H1 (cell line): Measurements from ENCODE around the gene ASB11. TPM values are rescaled to one million over a fixed set of nuclear protein-coding genes. Genes with fewer than 3 reads are reported as not detected.

Experiments
- CTCF ChIA-PET: fragments of 300-600 bp; sonication (Branson Sonifier 250); formaldehyde crosslinking; loops from one replicate; lab custom pipeline; 2021; ENCODE audit not compliant: partially characterized antibody; lab: Charles Lee
- POLR2A ChIA-PET: fragments of 300-600 bp; sonication (Branson Sonifier 250); formaldehyde crosslinking; loops from one replicate; lab custom pipeline; 2021; ENCODE audit warnings: inconsistent platforms; ENCODE audit not compliant: partially characterized antibody; lab: Charles Lee
- DNase-seq, 2 experiments: peaks; one replicate each; pipeline versions ENCODE4 v3.0.0 to v3.0.0-alpha.2; 2010 to 2022; ENCODE audit warnings: low spot score in 2 of 2, low read depth in 1 of 2, mixed read lengths in 1 of 2
- FAIRE-seq: peaks from 2 replicates; lab custom pipeline; 2011; peaks lifted over from hg19 to GRCh38; lab: Jason Lieb, UNC
- H2AFZ ChIP-seq: 2 replicates; pipeline ENCODE4 v1.8.1; 2012; ENCODE audit warnings: low read length, inconsistent platforms
- H2AK5ac ChIP-seq: 2 replicates; pipeline ENCODE4 v1.6.1; 2013; ENCODE audit warnings: low read depth, low read length
- H2BK120ac ChIP-seq: replicated peaks from 2 replicates; pipeline ENCODE3; 2013; ENCODE audit warnings: low read depth, low read length, inconsistent platforms
- H2BK12ac ChIP-seq: 2 replicates; pipeline ENCODE4 v1.6.1; 2013; ENCODE audit warnings: low read depth, low read length
- H2BK15ac ChIP-seq: 2 replicates; pipeline ENCODE4 v1.6.1; 2013; ENCODE audit warnings: low read length
- H2BK20ac ChIP-seq: 2 replicates; pipeline ENCODE4 v1.6.1; 2013; ENCODE audit warnings: low read length
- H2BK5ac ChIP-seq: 2 replicates; pipeline ENCODE4 v1.6.1; 2013; ENCODE audit warnings: low read depth, low read length
- H3K14ac ChIP-seq: 2 replicates; pipeline ENCODE4 v1.6.1; 2013; ENCODE audit warnings: inconsistent platforms; ENCODE audit not compliant: insufficient read length
- H3K18ac ChIP-seq: 2 replicates; pipeline ENCODE4 v1.6.1; 2013; ENCODE audit warnings: low read length; ENCODE audit errors: extremely low read depth
- H3K23ac ChIP-seq: 2 replicates; pipeline ENCODE4 v1.6.1; 2013; ENCODE audit warnings: inconsistent platforms; ENCODE audit not compliant: insufficient read length
- H3K23me2 ChIP-seq: 2 replicates; pipeline ENCODE4 v1.6.1; 2013; ENCODE audit warnings: low read depth, low read length
- H3K27ac ChIP-seq: 2 replicates; pipeline ENCODE4 v1.6.1; 2011; ENCODE audit warnings: low read depth, low read length, inconsistent platforms
- H3K27me3 ChIP-seq, 4 experiments: replicated peaks in 1 of 4; 1 replicate in 1 of 4; 2 replicates in 3 of 4; pipeline versions ENCODE4 v1.6.1 to v1.8.1; 2011 to 2013; ENCODE audit warnings: low read length in 3 of 4, mild to moderate bottlenecking in 3 of 4, inconsistent platforms in 2 of 4, mixed read lengths in 2 of 4, moderate library complexity in 1 of 4; ENCODE audit not compliant: control insufficient read depth in 3 of 4, insufficient read depth in 3 of 4; ENCODE audit errors: extremely low read depth in 1 of 4
- H3K36me3 ChIP-seq, 4 experiments: 2 replicates each; pipeline versions ENCODE4 v1.6.1 to v1.8.1; 2011 to 2013; ENCODE audit warnings: mild to moderate bottlenecking in 4 of 4, low read length in 3 of 4, moderate library complexity in 2 of 4, control low read depth in 1 of 4, inconsistent platforms in 1 of 4; ENCODE audit not compliant: insufficient read depth in 4 of 4, control insufficient read depth in 2 of 4
- H3K4ac ChIP-seq: replicated peaks from 2 replicates; pipeline ENCODE3; 2013; ENCODE audit warnings: low read length, low read depth, mixed read lengths, inconsistent platforms; ENCODE audit not compliant: insufficient read length
- H3K4me1 ChIP-seq, 4 experiments: replicated peaks in 1 of 4; 1 replicate in 1 of 4; 2 replicates in 3 of 4; pipeline versions ENCODE4 v1.6.1 to v1.8.1; 2011 to 2013; ENCODE audit warnings: low read length in 3 of 4, inconsistent platforms in 2 of 4, mixed read lengths in 1 of 4; ENCODE audit not compliant: insufficient read depth in 4 of 4, control insufficient read depth in 3 of 4
- H3K4me2 ChIP-seq, 2 experiments: 2 replicates each; pipeline versions ENCODE4 v1.6.1 to v1.8.1; 2011 to 2013; ENCODE audit warnings: low read depth in 2 of 2, low read length in 2 of 2, control low read depth in 1 of 2, inconsistent platforms in 1 of 2, mild to moderate bottlenecking in 1 of 2; ENCODE audit not compliant: insufficient read depth in 1 of 2
- H3K4me3 ChIP-seq, 4 experiments: fragments of 200-600, 300-600 bp in 1 of 4; sonication (generic), shearing (Covaris generic), sonication (Bioruptor Twin) in 1 of 4; 2 replicates each; pipeline versions ENCODE4 v1.5.1 to v1.8.1; 2011 to 2016; ENCODE audit warnings: low read length in 4 of 4, low read depth in 3 of 4, control low read depth in 2 of 4, inconsistent platforms in 2 of 4, mild to moderate bottlenecking in 2 of 4, mixed read lengths in 1 of 4, moderate library complexity in 1 of 4; ENCODE audit not compliant: insufficient read depth in 2 of 4; ENCODE audit errors: extremely low read depth in 1 of 4
- H3K56ac ChIP-seq: replicated peaks from 2 replicates; pipeline ENCODE3; 2013; ENCODE audit warnings: low read depth, mild to moderate bottlenecking, mixed read lengths, low read length, inconsistent platforms; ENCODE audit not compliant: insufficient read length
- H3K79me1 ChIP-seq: 2 replicates; pipeline ENCODE4 v1.6.1; 2013; ENCODE audit warnings: low read depth, low read length, control low read depth
- H3K79me2 ChIP-seq, 2 experiments: 2 replicates each; pipeline versions ENCODE4 v1.6.1 to v1.8.1; 2012 to 2013; ENCODE audit warnings: low read length in 2 of 2, mild to moderate bottlenecking in 2 of 2, inconsistent platforms in 1 of 2; ENCODE audit not compliant: insufficient read depth in 2 of 2, control insufficient read depth in 1 of 2
- H3K9ac ChIP-seq, 4 experiments: replicated peaks in 1 of 4; 1 replicate in 1 of 4; 2 replicates in 3 of 4; pipeline versions ENCODE4 v1.6.1 to v1.8.1; 2011 to 2013; ENCODE audit warnings: low read depth in 3 of 4, low read length in 3 of 4, control low read depth in 2 of 4, mild to moderate bottlenecking in 2 of 4, moderate library complexity in 2 of 4, inconsistent platforms in 1 of 4; ENCODE audit errors: extremely low read depth in 1 of 4
- H3K9me3 ChIP-seq, 2 experiments: 2 replicates each; pipeline versions ENCODE4 v1.6.1 to v1.8.1; 2012 to 2013; ENCODE audit warnings: mild to moderate bottlenecking in 2 of 2, moderate library complexity in 2 of 2, control low read depth in 1 of 2, inconsistent platforms in 1 of 2, low read depth in 1 of 2, low read length in 1 of 2, mixed read lengths in 1 of 2; ENCODE audit not compliant: insufficient read depth in 2 of 2
- H4K20me1 ChIP-seq, 2 experiments: replicated peaks in 1 of 2; 2 replicates each; pipeline versions ENCODE3 to v1.8.1; 2011 to 2013; ENCODE audit warnings: inconsistent platforms in 2 of 2, low read length in 2 of 2, mild to moderate bottlenecking in 1 of 2; ENCODE audit not compliant: insufficient read depth in 2 of 2, control insufficient read depth in 1 of 2
- H4K5ac ChIP-seq: 2 replicates; pipeline ENCODE4 v1.6.1; 2013; ENCODE audit warnings: low read length, low read depth, mixed read lengths, inconsistent platforms; ENCODE audit not compliant: insufficient read length
- H4K8ac ChIP-seq: 2 replicates; pipeline ENCODE4 v1.8.0; 2013; ENCODE audit warnings: mild to moderate bottlenecking, moderate library complexity, low read length, inconsistent platforms; ENCODE audit not compliant: insufficient read depth; ENCODE audit errors: extremely low read depth
- H4K91ac ChIP-seq: replicated peaks from 2 replicates; pipeline ENCODE3; 2013; ENCODE audit warnings: low read length, mixed read lengths, inconsistent platforms; ENCODE audit not compliant: insufficient read length
- CHD1 ChIP-seq: IDR thresholded peaks from 2 replicates; pipeline ENCODE4 v1.6.1; 2012; ENCODE audit warnings: low read depth, low read length, improper control_type of control experiment
- EGR1 ChIP-seq: IDR thresholded peaks from 2 replicates; pipeline ENCODE4 v1.6.1; 2011; ENCODE audit warnings: low read depth, low read length, borderline replicate concordance
- EZH2 ChIP-seq: fragments of 200-600 bp; sonication (generic); IDR thresholded peaks from 2 replicates; pipeline ENCODE4 v1.7.1; 2012; ENCODE audit warnings: low read depth, mild to moderate bottlenecking, moderate library complexity, low read length, inconsistent platforms; ENCODE audit not compliant: severe bottlenecking
- GABPA ChIP-seq: IDR thresholded peaks from 2 replicates; pipeline ENCODE4 v1.6.1; 2011; ENCODE audit warnings: mild to moderate bottlenecking, low read length, moderate library complexity, borderline replicate concordance; ENCODE audit not compliant: insufficient read depth
- KDM5A ChIP-seq: fragments of 200-600 bp; IDR thresholded peaks from 2 replicates; pipeline ENCODE4 v1.7.1; 2012; ENCODE audit warnings: mild to moderate bottlenecking, low read length, inconsistent platforms, mixed read lengths
- POLR2AphosphoS5 ChIP-seq: IDR thresholded peaks from 2 replicates; pipeline ENCODE4 v1.6.1; 2011; ENCODE audit warnings: low read depth, low read length
- SAP30 ChIP-seq: fragments of 300-600 bp; sonication (generic); IDR thresholded peaks from 2 replicates; pipeline ENCODE4 v1.7.1; 2012; ENCODE audit warnings: low read length, moderate library complexity, mild to moderate bottlenecking, inconsistent platforms; ENCODE audit not compliant: insufficient read depth, insufficient replicate concordance
- SIRT6 ChIP-seq: IDR thresholded peaks from one replicate; pipeline ENCODE4 v1.7.1; 2012; ENCODE audit warnings: low read length, inconsistent platforms
- TAF1 ChIP-seq: IDR thresholded peaks from 2 replicates; pipeline ENCODE4 v1.6.1; 2011; ENCODE audit warnings: mild to moderate bottlenecking, low read depth, low read length
- WGBS, 2 experiments: shearing (Covaris generic) in 1 of 2; methylation state at CpG; one replicate each; pipeline versions ENCODE4 v1.1.6 to v1.1.7; 2013 to 2015; ENCODE audit warnings: low lambda C conversion rate in 2 of 2, mixed read lengths in 2 of 2, inconsistent platforms in 1 of 2, low coverage in 1 of 2, missing lambda C conversion rate in 1 of 2; ENCODE audit not compliant: insufficient replicate concordance in 2 of 2, insufficient coverage in 1 of 2, insufficient read length in 1 of 2; ENCODE audit errors: extremely low coverage in 1 of 2, missing lambda C conversion rate in 1 of 2; 5-methylcytosine and 5-hydroxymethylcytosine counted together
- polyA plus RNA-seq, 7 experiments: library from polyadenylated mRNA; depleted of rRNA in 3 of 7; stranded (reverse) in 5 of 7; unstranded in 2 of 7; fragments of >200 nt in 5 of 7; fragments of 200-250 nt in 2 of 7; gene quantifications; 1 replicate in 5 of 7; 2 replicates in 1 of 7; 4 replicates in 1 of 7; pipeline versions ENCODE4 v1.2.1 to v1.2.3, GENCODE V29; 2011 to 2013; ENCODE audit warnings: missing spikeins in 2 of 7, mixed read lengths in 2 of 7
- total RNA-seq: library from RNA; stranded (reverse); fragmentation: NEBNext Ultra II Directional; extraction: Animal tissue kit (Norgen Biotek cat#: 25700); gene quantifications from 2 replicates; pipeline ENCODE4 v1.2.1, GENCODE V29; 2021
- TF ChIP-seq, protein P1 (sequence below): IDR thresholded peaks from 2 replicates; pipeline ENCODE4 v1.6.1; 2012; ENCODE audit warnings: inconsistent platforms

The ASB11 gene
- total and polyA plus RNA-seq, 2 of the 8 experiments (the other 6 are each of a cell fraction or from before 2014, with no cell fraction given) = not detected

GRCh38 chrX:15319075-15319474, 3.6 kb upstream of the ASB11 start:
- POLR2A ChIA-PET = no interaction called here
- no peak for FAIRE-seq
- WGBS, 2 experiments = 88% methylated on average over 4 of the region's 4 CpGs; no CpG with 5 or more reads in 1 of the 2 experiments

More at GRCh38 chrX:15319075-15319474, 3.6 kb upstream of the ASB11 start:
- no peak overlapping the region for H2BK15ac ChIP-seq
- no peak overlapping the region for H4K5ac ChIP-seq
- no peak overlapping the region for H2BK20ac ChIP-seq
- no peak overlapping the region for H3K23ac ChIP-seq
- H2BK12ac ChIP-seq = no peak overlapping the region
- no peak for TF ChIP-seq TAF1
- no peak for TF ChIP-seq EGR1
- TF ChIP-seq SAP30 = no peak
- no peak for TF ChIP-seq KDM5A
- TF ChIP-seq CHD1 = no peak
- no peak for TF ChIP-seq POLR2AphosphoS5
- TF ChIP-seq, protein P1, sequence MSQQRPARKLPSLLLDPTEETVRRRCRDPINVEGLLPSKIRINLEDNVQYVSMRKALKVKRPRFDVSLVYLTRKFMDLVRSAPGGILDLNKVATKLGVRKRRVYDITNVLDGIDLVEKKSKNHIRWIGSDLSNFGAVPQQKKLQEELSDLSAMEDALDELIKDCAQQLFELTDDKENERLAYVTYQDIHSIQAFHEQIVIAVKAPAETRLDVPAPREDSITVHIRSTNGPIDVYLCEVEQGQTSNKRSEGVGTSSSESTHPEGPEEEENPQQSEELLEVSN = no peak
- TF ChIP-seq EZH2 = no peak
- no peak for TF ChIP-seq SIRT6
- TF ChIP-seq GABPA = no peak
- H3K9me3 ChIP-seq = no peaks in the 10 kb centered on the region
- no peak overlapping the region for H2AK5ac ChIP-seq
- no peak overlapping the region for H3K27ac ChIP-seq
- H3K4me2 ChIP-seq = no peak overlapping the region
- no peaks in the 10 kb centered on the region for H3K4me1 ChIP-seq
- H3K27me3 ChIP-seq = no peaks in the 10 kb centered on the region
- no peak overlapping the region for H2BK5ac ChIP-seq
- no peak overlapping the region for H4K8ac ChIP-seq
- no peak for DNase-seq
- H3K14ac ChIP-seq = no peak overlapping the region
- H3K4me3 ChIP-seq = no peak overlapping the region
- CTCF ChIA-PET = interaction anchor here (0.8 kb wide), 1 partner anchor 29 kb away, joined by 4 read pairs; no protein-coding TSS in a partner anchor
- H4K91ac ChIP-seq = no peak overlapping the region
- no peaks in the 10 kb centered on the region for H3K79me1 ChIP-seq
- no peak overlapping the region for H2AFZ ChIP-seq
- H3K4ac ChIP-seq = no peak overlapping the region
- H3K18ac ChIP-seq = no peak overlapping the region
- no peak overlapping the region for H3K56ac ChIP-seq
- no peaks in the 10 kb centered on the region for H4K20me1 ChIP-seq
- no peaks in the 10 kb centered on the region for H3K23me2 ChIP-seq
- H2BK120ac ChIP-seq = no peak overlapping the region
- H3K36me3 ChIP-seq = peaks cover 0 to 17% (median 5%) of the 10 kb centered on the region in 4 experiments; a peak in 4 of 8 replicates
- no peak overlapping the region for H3K9ac ChIP-seq
- H3K79me2 ChIP-seq = no peaks in the 10 kb centered on the region
